H9 (cell line): ENCODE measurements around the gene SPAG17. TPM values are rescaled to one million over a fixed set of nuclear protein-coding genes. Genes with fewer than 3 reads are reported as not detected.

Source experiments
- DNase-seq: peaks from one replicate; pipeline ENCODE4 v3.0.0-alpha.2; 2017
- H2AFZ ChIP-seq: one replicate; pipeline ENCODE4 v1.6.1; 2013; ENCODE audit warnings: mild to moderate bottlenecking, low read length, control low read depth, moderate library complexity
- H2AK5ac ChIP-seq: 2 replicates; pipeline ENCODE4 v1.6.1; 2013; ENCODE audit warnings: low read length, control low read depth, mixed read lengths; ENCODE audit not compliant: insufficient read length
- H2BK120ac ChIP-seq: one replicate; pipeline ENCODE4 v1.6.1; 2013; ENCODE audit warnings: low read depth, mild to moderate bottlenecking, low read length, control low read depth, inconsistent platforms; ENCODE audit not compliant: poor library complexity, severe bottlenecking
- H2BK12ac ChIP-seq: 2 replicates; pipeline ENCODE4 v1.6.1; 2013; ENCODE audit warnings: low read length, control low read depth, mixed read lengths, low read depth; ENCODE audit not compliant: insufficient read length
- H2BK15ac ChIP-seq: 2 replicates; pipeline ENCODE4 v1.6.1; 2013; ENCODE audit warnings: low read depth, low read length, control low read depth
- H2BK20ac ChIP-seq: one replicate; pipeline ENCODE4 v1.6.1; 2013; ENCODE audit warnings: low read depth, mild to moderate bottlenecking, low read length, control low read depth, inconsistent platforms; ENCODE audit not compliant: poor library complexity, severe bottlenecking
- H2BK5ac ChIP-seq: 2 replicates; pipeline ENCODE4 v1.6.1; 2013; ENCODE audit warnings: low read length, control low read depth, mixed read lengths; ENCODE audit not compliant: insufficient read length
- H3K14ac ChIP-seq: 2 replicates; pipeline ENCODE4 v1.6.1; 2013; ENCODE audit warnings: low read length, control low read depth; ENCODE audit not compliant: insufficient read depth
- H3K18ac ChIP-seq: 2 replicates; pipeline ENCODE4 v1.6.1; 2013; ENCODE audit warnings: low read depth, mild to moderate bottlenecking, mixed read lengths, low read length, control low read depth; ENCODE audit not compliant: insufficient read length
- H3K23ac ChIP-seq: 2 replicates; pipeline ENCODE4 v1.6.1; 2013; ENCODE audit warnings: low read length, control low read depth, mixed read lengths, low read depth; ENCODE audit not compliant: insufficient read length
- H3K23me2 ChIP-seq: 2 replicates; pipeline ENCODE4 v1.6.1; 2013; ENCODE audit warnings: low read depth, mild to moderate bottlenecking, mixed read lengths, low read length, control low read depth; ENCODE audit not compliant: insufficient read length, poor library complexity, severe bottlenecking
- H3K27ac ChIP-seq: 2 replicates; pipeline ENCODE4 v1.5.1; 2013; ENCODE audit warnings: low read length, control low read depth, mixed read lengths, low read depth; ENCODE audit not compliant: insufficient read length
- H3K27me3 ChIP-seq: 2 replicates; pipeline ENCODE4 v1.6.1; 2013; ENCODE audit warnings: low read length, control low read depth, inconsistent platforms; ENCODE audit not compliant: insufficient read depth
- H3K4ac ChIP-seq: 2 replicates; pipeline ENCODE4 v1.6.1; 2013; ENCODE audit warnings: low read depth, mild to moderate bottlenecking, control low read depth, inconsistent platforms, low read length, moderate library complexity
- H3K4me1 ChIP-seq: 2 replicates; pipeline ENCODE4 v1.6.1; 2013; ENCODE audit warnings: low read length, control low read depth, inconsistent platforms; ENCODE audit not compliant: insufficient read depth
- H3K4me2 ChIP-seq: 2 replicates; pipeline ENCODE4 v1.6.1; 2013; ENCODE audit warnings: low read length, control low read depth, mixed read lengths; ENCODE audit not compliant: insufficient read length, insufficient read depth
- H3K56ac ChIP-seq: 2 replicates; pipeline ENCODE4 v1.6.1; 2013; ENCODE audit warnings: low read depth, mild to moderate bottlenecking, mixed read lengths, low read length, control low read depth; ENCODE audit not compliant: insufficient read length
- H3K79me1 ChIP-seq: 2 replicates; pipeline ENCODE4 v1.6.1; 2013; ENCODE audit warnings: low read depth, mild to moderate bottlenecking, moderate library complexity, low read length, control low read depth, inconsistent platforms; ENCODE audit not compliant: insufficient read depth, poor library complexity, severe bottlenecking
- H3K79me2 ChIP-seq: 2 replicates; pipeline ENCODE4 v1.6.1; 2013; ENCODE audit warnings: low read length, control low read depth, inconsistent platforms; ENCODE audit not compliant: insufficient read depth
- H3K9ac ChIP-seq: 2 replicates; pipeline ENCODE4 v1.6.1; 2013; ENCODE audit warnings: low read length, control low read depth, mixed read lengths; ENCODE audit not compliant: insufficient read length; ENCODE audit errors: extremely low read depth
- H3K9me3 ChIP-seq: one replicate; pipeline ENCODE4 v1.6.1; 2013; ENCODE audit warnings: low read depth, low read length, inconsistent platforms; ENCODE audit not compliant: control insufficient read depth
- H3T11ph ChIP-seq: one replicate; pipeline ENCODE4 v1.6.1; 2013; ENCODE audit warnings: mild to moderate bottlenecking, low read length, control low read depth, inconsistent platforms
- H4K20me1 ChIP-seq: one replicate; pipeline ENCODE4 v1.6.1; 2013; ENCODE audit not compliant: control insufficient read depth, insufficient read length, insufficient read depth
- H4K5ac ChIP-seq: 2 replicates; pipeline ENCODE4 v1.6.1; 2013; ENCODE audit warnings: low read depth, mild to moderate bottlenecking, mixed read lengths, low read length, control low read depth; ENCODE audit not compliant: insufficient read length
- H4K8ac ChIP-seq: replicated peaks from 2 replicates; pipeline ENCODE4 v1.6.1; 2013; ENCODE audit warnings: low read length, control low read depth, mixed read lengths, low read depth; ENCODE audit not compliant: insufficient read length
- H4K91ac ChIP-seq: 2 replicates; pipeline ENCODE4 v1.6.1; 2013; ENCODE audit warnings: low read depth, mild to moderate bottlenecking, moderate library complexity, mixed read lengths, low read length, control low read depth; ENCODE audit not compliant: insufficient read length
- H3K27ac Mint-ChIP-seq, 3 experiments: 2 replicates in 2 of 3; 3 replicates in 1 of 3; pipeline ENCODE4 v1.8.0; 2020 to 2021; ENCODE audit warnings: mixed read lengths in 3 of 3, mild to moderate bottlenecking in 1 of 3, moderate library complexity in 1 of 3
- H3K27me3 Mint-ChIP-seq: 2 replicates; pipeline ENCODE4 v1.8.0; 2021; ENCODE audit warnings: low read depth, mild to moderate bottlenecking, moderate library complexity, mixed read lengths
- H3K36me3 Mint-ChIP-seq, 3 experiments: 2 replicates in 2 of 3; 3 replicates in 1 of 3; pipeline ENCODE4 v1.8.0; 2020 to 2021; ENCODE audit warnings: low read depth in 3 of 3, mixed read lengths in 3 of 3; ENCODE audit not compliant: insufficient read depth in 1 of 3
- H3K4me1 Mint-ChIP-seq, 2 experiments: 2 replicates each; pipeline ENCODE4 v1.8.0; 2020; ENCODE audit warnings: mixed read lengths in 2 of 2
- H3K4me3 Mint-ChIP-seq, 2 experiments: 2 replicates in 1 of 2; 3 replicates in 1 of 2; pipeline ENCODE4 v1.8.0; 2020 to 2021; ENCODE audit warnings: mild to moderate bottlenecking in 2 of 2, mixed read lengths in 2 of 2, moderate library complexity in 1 of 2
- H3K9me3 Mint-ChIP-seq, 2 experiments: 2 replicates in 1 of 2; 3 replicates in 1 of 2; pipeline ENCODE4 v1.8.0; 2020; ENCODE audit warnings: mild to moderate bottlenecking in 2 of 2, mixed read lengths in 2 of 2, moderate library complexity in 1 of 2
- CTCF ChIP-seq: fragments of 200-600 bp; sonication (generic); conservative IDR thresholded peaks from 3 replicates; pipeline ENCODE4 v1.8.0; 2021; ENCODE audit warnings: antibody characterized with exemption, mild to moderate bottlenecking
- WGBS: extraction: QIAGEN DNeasy Blood & Tissue Kit; methylation state at CpG from one replicate; pipeline ENCODE4 v1.1.7; 2013; ENCODE audit warnings: missing lambda C conversion rate, low lambda C conversion rate, mixed read lengths; ENCODE audit not compliant: insufficient read length; ENCODE audit errors: extremely low coverage; 5-methylcytosine and 5-hydroxymethylcytosine counted together
- total RNA-seq: library from RNA; stranded (reverse); gene quantifications from 2 replicates; pipeline ENCODE4 v1.2.1, GENCODE V29; 2021

SPAG17 gene
- total RNA-seq, 1 experiment from 2014 or later = 0.37 TPM

GRCh38 chr1:118090130-118090529, 94.9 kb downstream of the SPAG17 start:
- WGBS = no CpG with 5 or more reads among the region's 2 CpGs
- Histone ChIP-seq H3K9me3 (no peaks in the 10 kb centered on the region), H3K23me2 (no peaks in the 10 kb centered on the region), H4K5ac (no peak overlapping the region), H2AK5ac (no peak overlapping the region), H3K4me2 (no peak overlapping the region), H4K20me1 (no peaks in the 10 kb centered on the region), H3K18ac (no peak overlapping the region), H3K79me1 (no peaks in the 10 kb centered on the region), H3K4me1 (no peaks in the 10 kb centered on the region), H2BK12ac (no peak overlapping the region), H3K14ac (no peak overlapping the region), H4K91ac (no peak overlapping the region), H3K23ac (no peak overlapping the region), H3K56ac (no peak overlapping the region), H3K79me2 (no peaks in the 10 kb centered on the region), H3K27me3 (no peaks in the 10 kb centered on the region), H2BK15ac (no peak overlapping the region), H2AFZ (no peak overlapping the region), H2BK120ac (no peak overlapping the region), H4K8ac (no peak overlapping the region), H2BK20ac (no peak overlapping the region), H3K4ac (no peak overlapping the region), H3K27ac (no peak overlapping the region), H2BK5ac (no peak overlapping the region), H3T11ph (no peak overlapping the region), H3K9ac (no peak overlapping the region)
- H3K9me3 Mint-ChIP-seq = no peaks in the 10 kb centered on the region
- no peak overlapping the region for H3K27ac Mint-ChIP-seq
- no peak overlapping the region for H3K4me3 Mint-ChIP-seq
- H3K36me3 Mint-ChIP-seq = no peaks in the 10 kb centered on the region; a peak in 1 of 7 replicates
- no peaks in the 10 kb centered on the region for H3K4me1 Mint-ChIP-seq
- DNase-seq = no peak
- no peaks in the 10 kb centered on the region for H3K27me3 Mint-ChIP-seq
- TF ChIP-seq CTCF = no peak
